Stimulated activated CD4-positive, alpha-beta T cell treated with anti-CD3 and anti-CD28 coated beads, Interleukin-4, amount 100 ng/mL, for 24 hours (primary cell): ENCODE measurements around the gene GABBR2.
"Not testable (repeated sequence)": the region's sequence is repeated elsewhere in the genome, so short reads cannot be mapped to it uniquely, and the experiment has no call there.

Experiments
- DNase-seq: peaks from one replicate; pipeline ENCODE4 v3.0.0-alpha.2; 2020

The GABBR2 gene

DNA sequence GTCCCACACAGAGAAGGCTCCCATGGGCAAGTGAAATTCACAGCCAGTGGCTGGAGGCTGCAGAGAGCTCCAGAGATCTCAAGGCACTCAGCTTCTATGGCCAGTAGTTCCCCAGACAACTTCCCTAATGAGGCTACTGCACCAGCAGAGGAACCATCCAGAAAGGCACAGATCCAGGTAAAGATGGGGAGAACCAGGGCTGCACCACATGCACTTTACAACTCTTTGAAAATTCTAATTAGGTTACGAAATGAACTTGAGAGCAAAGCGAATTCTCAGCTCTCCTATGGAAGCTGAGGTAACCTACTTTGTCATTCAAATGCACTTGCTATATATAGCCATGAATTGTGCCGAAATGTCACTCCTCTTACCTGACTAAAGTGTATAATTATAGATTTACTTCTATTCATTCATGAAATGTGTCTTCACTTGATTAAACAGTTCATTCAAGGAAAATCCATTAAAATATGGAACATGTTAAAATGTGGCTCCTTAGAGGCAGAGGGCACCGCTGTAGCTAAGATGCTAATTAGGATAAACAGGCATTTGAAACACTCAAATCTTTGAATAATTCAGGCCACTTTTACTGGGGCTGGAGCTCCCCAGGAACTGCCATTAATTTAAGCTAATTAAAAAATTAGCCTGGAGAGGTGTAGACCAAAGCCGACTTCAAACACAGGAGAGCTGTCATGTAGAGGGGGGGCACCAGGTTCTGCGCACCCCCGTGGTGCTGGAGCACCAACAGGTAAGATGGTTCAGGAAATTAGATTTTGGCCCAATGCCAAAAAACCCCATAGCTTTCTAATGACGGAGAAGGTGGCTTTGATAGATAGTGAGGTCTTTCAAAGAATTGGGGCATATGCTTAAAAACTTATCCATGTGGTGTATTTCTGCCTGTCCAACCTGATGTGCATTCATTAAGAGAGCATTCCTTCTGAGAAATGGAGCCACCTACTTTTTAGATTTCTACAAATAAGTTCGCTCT lies 204.1 kb downstream of the GABBR2 start:
- DNase-seq, result no peak

DNA sequence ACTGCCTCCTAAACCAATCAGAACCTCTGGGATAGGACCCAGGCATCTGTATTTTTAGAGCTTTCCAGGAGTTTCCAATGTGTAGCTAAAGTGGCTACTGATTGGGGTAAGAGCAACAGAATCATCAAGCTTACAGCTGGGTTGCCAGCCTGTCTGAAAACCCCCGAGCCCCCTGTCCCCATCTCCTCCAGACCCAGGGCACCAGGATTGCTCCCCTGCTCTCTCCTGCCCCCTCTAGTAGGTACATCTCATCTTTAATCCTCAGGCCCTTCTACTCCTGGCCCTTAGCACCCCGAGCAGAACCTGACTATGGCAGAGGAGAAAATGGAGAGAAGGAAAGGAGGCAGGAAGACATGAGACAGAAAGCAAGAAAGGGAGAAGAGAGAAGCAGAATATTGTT lies 204.9 kb downstream of the GABBR2 start:
- DNase-seq, result no peak

DNA sequence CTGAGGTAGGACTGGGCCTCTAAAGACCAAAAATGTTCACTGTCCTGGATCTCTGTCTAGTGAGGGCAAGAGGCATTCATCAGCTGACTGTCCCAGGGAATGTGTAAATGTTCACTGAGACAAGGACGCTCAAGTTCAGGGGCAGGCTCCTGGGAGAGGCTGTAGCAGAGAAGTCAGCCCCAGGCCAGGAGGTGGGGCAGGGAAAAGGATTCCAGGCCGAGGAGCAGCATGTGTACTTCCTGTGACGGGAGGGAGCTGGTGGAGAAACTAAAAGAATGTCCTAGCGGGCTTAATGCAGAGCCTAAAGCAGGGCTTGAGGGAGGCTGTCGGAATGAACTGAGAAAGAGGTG lies 205.8 kb downstream of the GABBR2 start:
- DNase-seq, result no peak

DNA sequence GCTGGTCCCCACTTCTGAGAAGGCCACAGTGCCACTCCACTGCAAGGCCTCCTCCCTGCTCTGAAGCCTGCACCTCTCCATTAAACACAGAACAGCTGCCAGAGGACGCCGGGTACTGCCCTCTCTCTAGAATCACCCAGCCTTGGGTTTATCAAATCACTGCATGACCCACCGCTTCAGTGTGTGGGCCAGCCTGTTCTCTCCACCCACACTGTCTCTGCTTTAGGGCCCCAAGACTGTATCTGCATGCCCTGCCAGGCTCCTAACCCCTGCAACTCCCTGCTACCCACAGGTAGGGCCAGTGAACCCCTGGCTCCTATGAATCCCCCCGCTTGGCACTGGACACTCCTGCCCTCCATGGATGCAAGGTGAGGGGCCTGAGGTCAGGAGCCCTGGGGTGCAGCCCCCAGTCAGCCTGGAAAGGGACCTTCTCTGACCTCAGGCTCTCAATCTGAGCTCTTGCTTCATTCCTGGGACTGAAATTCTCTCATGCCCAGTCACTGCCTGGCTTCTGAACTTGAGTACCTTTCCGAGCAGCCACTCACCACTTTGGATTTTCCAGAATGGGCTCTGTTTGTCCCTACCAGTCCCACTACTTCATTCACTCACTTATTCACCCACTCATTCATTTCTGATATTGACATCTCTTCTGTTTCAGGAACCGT lies 206.3 kb downstream of the GABBR2 start:
- no peak for DNase-seq

DNA sequence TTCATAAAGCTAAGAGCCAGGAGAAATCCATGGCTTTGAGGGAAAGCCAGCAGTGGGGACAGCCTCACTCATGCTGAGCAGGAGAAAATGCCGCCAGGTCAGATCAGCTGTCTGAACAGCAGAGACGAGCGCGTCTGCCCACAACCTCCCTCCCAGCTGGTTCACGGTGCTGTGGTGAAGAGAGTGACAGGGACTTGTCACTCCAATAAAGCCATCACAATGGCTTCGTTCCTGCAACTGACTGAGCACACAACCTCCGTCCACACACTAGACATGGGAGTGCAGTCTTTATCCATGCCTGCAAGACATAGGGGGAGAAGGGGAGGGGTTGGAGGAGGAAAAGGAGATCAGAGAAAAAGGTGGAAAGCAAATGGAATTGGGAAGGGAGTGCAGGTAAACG lies 206.9 kb downstream of the GABBR2 start:
- no peak for DNase-seq

DNA sequence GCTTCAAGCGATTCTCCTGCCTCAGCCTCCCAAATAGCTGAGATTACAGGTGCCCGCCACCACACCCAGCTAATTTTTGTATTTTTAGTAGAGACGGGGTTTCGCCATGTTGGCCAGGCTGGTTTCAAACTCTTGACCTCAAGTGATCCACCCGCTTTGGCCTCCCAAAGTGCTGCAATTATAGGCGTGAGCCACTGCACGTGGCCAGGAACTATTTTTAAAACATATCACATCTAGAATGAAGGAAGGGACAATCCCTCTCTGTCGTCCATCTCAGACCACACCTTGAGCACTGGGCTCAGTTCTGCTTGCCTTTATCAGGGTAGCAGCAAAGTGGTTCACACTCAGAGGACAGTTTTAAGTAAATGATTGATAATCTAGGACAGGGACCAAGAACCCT lies 207.5 kb downstream of the GABBR2 start:
- DNase-seq, result not testable (repeated sequence)

DNA sequence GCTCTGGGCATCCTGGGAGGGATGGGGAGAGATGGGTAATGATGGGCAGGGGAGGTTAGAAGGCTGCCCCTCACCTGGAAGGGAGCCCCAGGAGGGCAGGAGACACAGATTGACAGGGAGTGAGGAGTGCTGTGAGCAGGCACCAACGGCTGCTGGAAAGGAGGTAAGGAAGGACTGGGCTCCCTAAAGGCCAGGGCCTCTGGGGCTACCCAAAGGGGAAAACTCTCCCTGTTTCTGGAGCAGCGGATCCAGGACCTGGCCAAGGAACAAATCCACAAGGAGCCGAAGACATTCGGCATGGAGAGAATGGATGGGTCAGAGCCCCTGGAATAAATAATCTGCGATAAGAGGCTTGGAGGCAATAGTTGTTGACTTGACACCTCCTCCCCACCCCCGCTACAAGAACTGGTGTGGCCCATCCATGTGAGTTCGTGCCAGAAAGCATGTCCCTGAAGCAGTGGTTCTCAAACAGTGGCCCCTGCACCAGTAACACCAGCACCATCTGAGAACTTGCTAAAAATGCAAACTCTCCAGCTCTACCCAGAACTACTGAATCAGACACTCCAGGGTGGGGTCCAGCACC lies 208.3 kb downstream of the GABBR2 start:
- DNase-seq, result no peak

DNA sequence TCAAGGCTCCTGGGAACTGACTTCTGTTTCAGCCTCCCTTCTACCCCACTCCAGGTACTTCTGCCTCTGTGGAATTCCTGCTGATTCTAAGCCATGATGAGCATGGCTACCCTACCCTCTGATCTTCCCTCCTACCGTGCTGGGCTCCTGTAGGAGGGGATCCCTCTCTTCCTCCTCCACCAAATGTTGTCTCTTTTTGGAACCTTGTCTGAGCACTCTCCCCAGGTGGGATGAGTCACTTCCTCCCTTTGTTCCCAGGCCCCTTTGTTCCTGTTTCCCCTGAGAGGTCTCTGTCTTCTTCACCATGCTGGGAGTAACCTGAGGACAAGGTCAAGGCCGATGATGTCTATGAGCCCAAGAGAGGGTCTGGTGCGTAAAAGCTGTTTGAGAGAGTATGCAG lies 213.2 kb downstream of the GABBR2 start:
- no peak for DNase-seq

DNA sequence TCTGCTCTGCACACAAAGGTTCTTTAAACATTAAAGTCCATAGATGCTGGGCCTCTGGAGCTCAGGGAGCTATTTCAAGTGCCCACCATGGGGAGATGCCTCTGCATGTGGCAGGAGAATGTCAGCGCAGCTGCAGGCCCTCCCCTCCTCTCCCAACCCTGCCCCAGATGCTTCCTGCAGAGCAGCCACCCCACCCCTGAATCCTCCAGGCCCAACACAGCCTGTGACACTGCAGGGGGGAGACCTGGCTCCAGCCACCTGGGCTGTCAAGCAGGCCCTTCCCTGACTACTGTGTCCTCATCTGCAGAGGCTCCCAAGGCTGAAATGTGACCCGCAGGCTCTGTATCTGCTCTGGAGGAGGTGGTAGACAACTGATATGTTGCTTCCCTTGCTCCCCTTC lies 213.9 kb downstream of the GABBR2 start:
- no peak for DNase-seq

DNA sequence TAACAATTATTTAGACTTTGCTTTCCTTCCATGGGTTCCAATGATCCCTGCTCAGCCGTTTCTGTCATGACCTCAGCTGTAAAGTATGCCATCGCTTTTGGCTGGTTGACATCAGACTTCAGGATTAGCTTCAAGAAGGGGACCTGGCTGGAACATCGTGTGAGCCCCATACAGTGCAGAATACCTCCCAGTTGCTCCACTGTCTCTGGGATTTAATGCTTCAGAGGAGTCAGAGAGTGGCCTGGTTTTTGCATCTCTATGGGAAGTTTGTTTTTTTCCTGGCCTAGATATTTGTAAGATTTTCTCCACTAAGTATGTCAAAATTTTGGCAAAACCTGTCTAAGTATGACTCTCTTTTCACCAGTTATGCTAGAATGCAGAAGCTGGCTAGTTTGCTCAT lies 216.9 kb downstream of the GABBR2 start:
- no peak for DNase-seq

DNA sequence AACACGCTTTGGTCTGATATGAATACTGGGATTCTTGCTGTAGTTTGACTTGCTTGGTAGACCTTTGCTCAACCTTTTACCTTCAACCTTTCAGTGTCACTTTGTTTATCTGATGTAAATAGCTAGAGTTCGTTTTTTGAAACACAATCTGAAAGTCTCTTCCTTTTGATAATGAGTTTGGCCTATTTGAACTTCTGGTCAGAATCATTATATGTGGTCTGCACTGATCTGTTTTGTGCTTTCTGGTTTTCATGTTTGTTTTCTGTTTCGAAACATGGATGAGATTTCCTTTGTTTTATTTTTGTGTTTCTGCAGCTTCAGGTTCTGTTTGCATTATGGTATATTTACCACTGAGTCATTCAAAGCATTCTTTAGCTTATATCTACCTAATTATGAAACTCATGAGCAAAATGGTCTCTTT lies 217.5 kb downstream of the GABBR2 start:
- no peak for DNase-seq

DNA sequence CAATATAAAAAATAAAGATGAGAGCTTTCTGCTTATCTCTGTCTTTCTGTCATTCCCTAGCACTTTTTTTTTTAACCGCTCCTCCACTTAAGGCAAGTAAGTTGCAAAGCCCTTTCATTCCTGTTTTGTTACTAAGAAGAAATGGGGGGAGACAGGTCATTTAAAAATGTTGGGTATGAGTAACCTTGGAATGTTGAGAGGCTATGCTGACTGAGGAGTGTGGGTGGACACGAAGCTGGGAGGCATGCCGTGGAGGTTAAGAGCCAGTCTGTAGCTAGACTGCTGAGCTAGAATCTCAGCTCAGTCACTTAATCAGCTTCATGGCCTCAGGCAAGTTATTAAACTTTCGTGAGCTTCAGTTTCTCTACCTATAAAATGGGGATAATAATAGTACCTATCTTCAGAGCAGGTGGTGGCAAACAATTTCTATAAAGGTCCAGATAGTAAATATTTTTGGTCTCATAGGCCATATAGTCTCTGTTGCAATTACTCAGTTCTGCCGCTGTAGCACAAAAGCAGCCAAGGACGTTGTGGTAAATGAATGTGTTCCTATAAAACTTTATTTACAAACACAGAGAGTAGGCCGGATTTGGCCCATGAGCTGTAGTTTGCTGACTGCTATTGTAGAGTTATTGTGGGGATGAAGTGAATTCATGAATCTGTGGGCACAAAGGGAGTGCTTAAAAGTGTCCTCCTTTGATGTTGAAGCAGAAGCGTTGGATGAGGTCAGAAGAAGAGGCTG lies 220.0 kb downstream of the GABBR2 start:
- DNase-seq, result no peak

DNA sequence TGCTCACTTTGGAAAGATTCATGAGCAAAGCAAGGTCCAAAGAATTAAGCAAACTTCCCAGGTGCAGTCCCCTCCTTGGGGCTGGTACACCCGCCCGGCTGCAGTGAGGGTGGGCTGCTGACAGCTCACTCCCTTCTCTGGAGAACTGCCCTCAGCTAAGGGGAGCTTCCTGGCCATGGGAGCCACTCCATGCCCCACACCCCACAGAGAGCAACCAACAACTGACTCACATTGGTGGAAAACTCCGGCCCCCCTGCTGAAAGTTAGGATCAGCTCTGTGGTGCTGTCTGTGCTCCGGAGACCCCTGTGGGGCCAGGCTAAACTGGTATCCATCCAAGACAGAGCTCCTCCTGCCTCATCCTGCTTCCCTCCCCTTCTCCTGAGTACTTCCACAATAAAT lies 223.0 kb downstream of the GABBR2 start:
- no peak for DNase-seq

DNA sequence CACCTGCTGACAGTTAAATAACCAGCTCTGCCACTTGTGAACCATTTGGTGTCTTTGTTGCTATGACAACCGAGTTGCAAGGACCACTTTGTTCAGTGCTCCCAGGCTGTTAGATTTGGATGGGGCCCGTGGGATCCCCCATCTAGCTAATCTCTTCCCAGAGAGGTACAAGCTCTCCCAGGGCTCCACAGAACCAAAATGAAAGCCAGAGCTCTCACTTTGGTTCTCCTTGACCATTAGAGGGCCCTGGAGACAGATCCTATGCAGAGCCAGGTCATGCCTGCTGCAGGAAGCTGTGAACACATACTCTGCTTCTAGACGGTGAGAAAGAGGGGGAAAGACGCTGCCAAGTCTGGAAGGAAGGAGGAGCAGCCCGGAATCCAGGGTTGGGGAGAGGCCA lies 224.6 kb downstream of the GABBR2 start:
- DNase-seq, result no peak

DNA sequence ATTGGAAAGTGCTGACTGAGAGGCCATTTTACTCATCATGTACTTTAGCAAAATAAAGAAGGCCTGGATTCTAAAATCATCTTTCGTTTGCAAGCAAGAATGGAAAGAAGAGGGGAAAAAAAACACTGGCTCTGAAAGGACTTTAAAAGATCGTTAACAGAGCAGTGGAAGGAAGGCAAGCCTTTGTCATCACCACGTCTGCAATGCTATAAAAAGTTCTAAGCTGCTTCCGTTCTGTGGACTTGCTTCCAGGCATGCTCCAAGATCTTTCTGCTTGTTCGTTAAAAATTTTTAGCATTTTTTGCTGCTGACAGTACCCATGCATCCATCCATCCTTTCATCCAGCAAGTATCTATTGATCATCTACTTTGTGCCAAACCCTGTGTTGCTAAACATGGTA lies 226.5 kb downstream of the GABBR2 start:
- no peak for DNase-seq

DNA sequence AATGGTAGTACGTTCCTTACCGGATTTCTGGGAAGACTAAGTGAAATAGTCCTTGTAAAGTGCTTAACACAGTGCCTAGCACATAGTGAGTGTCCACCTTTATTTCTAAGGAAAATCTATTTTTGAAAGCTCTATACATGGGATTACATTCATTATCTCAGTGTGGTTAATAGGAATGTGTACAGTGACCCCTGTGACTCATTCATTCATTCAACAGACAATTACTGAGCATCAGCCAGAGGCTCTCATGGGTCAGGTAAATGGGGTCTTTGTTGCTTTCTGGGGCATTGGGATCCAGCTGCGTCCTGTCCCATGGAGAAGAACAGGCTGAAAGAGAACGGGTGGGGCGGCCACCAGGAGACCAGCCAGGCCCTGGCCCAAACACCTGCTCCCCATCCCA lies 227.1 kb downstream of the GABBR2 start:
- DNase-seq, result no peak

DNA sequence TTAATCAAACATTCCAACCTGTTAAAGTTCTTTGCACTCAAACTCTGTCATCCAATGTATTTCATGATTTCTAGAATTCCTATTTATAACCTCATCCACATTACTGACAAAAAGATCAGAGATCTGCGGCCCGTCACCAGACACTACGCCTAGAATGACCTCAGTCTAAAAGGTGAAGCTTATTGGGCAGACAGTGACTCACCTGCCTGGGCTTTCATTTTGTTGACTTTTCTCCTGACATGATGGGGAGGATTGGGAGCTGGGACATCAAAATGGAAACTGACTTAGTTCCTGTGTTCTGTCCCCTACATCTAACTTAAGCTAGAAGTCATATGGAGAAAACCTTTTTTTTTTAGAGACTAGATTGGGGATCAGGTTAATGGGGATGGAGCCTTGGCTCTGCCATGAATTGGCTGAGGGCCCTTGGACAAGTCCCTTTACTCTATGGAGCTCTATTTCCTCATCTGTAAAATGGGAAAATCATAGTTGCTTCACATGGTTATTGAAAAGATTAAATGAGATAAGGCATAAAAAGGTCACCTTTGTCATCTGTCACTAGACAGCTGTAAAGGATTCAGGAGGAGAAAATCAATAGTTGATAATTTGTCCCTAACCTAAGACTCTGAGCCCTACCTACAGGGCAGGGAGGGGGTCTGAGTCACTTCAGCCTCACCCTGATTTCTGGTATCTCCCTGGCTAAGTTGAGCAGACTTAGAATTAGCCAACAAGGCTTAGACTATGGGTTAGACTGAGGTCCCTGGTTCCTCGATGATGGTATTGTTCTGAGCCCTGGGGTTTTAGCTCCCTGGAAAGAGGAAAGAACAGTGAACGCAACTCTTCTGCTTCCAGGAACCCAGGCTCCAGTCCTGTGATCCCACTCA lies 228.5 kb downstream of the GABBR2 start:
- no peak for DNase-seq

DNA sequence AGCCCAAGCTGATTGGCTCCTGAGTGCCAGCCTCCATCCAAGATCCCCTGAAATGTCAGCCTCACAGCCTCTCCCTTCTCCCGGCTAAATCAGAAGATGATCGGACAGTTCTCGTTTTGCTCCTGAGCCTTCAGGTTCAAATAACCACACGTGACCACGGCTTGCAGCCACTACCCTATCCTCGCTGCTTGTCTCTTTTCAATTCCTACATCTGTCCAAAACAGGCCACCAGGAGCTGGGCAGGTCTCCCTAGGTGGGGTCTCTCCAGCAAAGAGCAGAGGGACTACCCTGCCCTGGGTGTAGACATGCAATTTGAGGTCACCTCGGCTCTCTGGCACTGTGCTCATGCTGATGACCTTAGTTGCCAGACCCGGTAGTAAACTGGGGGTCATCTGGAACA lies 229.3 kb downstream of the GABBR2 start:
- no peak for DNase-seq

DNA sequence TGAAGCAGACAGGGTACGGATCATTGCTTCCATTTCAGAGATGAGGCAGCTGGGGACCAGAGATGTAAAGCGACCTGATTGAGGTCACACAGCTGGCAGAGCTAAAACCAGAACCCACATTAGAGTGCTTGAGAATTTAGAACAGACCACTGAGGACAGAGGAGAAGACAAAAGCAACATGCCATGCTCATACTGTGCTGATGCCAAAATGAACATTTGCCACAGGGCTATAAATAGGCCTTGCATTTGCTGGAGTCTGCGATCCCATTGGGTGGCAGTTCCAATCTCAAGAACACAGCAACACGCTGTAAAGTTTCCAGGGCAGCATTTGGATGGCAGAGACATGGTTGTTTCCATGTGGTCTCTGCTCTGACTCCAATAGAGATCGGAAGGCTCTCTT lies 230.9 kb downstream of the GABBR2 start:
- DNase-seq, result no peak

DNA sequence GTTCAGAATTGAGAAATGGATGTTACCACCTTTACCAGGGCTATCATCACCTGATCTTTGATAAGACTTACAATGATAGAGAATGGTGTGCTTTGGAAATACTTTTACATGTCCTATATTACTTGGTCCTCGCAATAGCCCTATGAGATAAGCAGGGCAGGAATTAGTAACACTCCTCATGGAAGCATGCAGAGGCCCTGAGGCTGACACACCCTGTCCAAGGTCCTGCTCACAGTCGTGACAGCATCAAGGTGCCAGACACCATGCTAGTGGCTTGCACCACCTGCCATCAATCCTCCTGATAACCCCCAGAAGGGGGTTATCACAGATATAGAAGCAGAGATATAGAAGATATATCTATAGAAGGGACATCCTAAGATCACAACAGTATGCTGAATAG lies 236.5 kb downstream of the GABBR2 start:
- DNase-seq, result no peak

DNA sequence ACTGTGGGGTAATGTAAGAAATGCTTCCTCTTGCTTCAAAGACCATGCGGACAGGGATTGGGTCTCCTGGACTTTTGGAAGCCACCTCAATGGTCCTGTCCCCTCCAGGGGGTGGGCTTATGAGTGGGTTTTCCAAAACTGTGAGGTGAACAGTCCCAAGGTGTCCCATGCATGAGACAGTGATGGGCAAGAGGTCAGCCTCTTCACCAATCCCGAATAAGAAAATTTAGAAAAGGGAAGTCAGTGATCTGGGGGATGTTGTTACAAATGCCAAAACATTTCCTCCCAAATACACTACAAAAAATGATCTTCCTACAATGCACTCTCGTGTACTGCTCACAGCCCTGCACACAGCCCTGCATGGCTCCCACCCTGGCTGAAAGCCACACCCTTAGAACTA lies 237.6 kb downstream of the GABBR2 start:
- DNase-seq, result no peak

DNA sequence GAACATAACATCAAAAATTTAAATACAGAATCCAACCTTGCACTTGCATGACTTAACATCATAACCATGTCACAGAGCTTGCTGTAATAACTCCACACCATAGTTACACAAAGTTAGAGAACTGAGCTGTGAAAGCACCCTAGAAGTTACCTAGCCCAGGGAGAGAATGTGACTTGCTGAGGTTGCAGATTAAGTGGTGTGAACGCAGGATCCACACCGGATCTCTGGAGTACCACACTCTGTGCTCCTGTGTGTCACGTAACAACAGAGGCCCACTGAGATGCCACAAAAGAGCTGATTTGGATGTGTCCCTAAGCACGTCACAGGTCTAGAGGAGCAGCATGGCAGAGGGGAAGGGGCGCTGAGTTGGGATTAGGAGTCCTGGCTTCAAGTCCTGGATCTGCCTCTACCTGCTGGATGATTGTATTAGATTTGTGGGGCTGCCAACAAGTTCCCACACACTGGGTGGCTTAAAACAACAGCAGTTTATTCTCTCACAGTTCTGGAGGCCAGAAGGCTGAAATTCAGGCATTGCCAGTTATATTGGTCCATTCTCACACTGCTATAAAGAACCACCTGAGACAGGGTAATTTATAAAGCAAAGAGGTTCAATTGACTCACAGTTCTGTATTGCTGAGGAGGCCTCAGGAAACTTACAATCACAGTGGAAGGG lies 240.0 kb downstream of the GABBR2 start:
- DNase-seq, result no peak
